SJSA1 (cell line): ENCODE measurements around the gene JAK1. TPM values are rescaled to one million over a fixed set of nuclear protein-coding genes. Genes with fewer than 3 reads are reported as not detected.

Experiments
- DNase-seq, 2 experiments: peaks; one replicate each; pipeline ENCODE4 v3.0.0-alpha.2; 2015 to 2020; ENCODE audit warnings: low spot score in 2 of 2, low read depth in 1 of 2
- H3K27ac ChIP-seq: fragments of 250-450 bp; sonication (Bioruptor Pico); 2 replicates; pipeline ENCODE4 v1.5.1; 2020; ENCODE audit warnings: mild to moderate bottlenecking, moderate library complexity
- H3K27me3 ChIP-seq: fragments of 250-450 bp; sonication (Bioruptor Pico); replicated peaks from 2 replicates; pipeline ENCODE4 v1.5.1; 2020; ENCODE audit warnings: mild to moderate bottlenecking, moderate library complexity
- H3K36me3 ChIP-seq: fragments of 250-450 bp; sonication (Bioruptor Pico); 2 replicates; pipeline ENCODE4 v1.5.1; 2020; ENCODE audit warnings: mild to moderate bottlenecking
- H3K4me1 ChIP-seq: fragments of 250-450 bp; sonication (Bioruptor Pico); replicated peaks from 2 replicates; pipeline ENCODE4 v1.6.1; 2021; ENCODE audit warnings: mild to moderate bottlenecking
- H3K4me3 ChIP-seq: fragments of 250-450 bp; sonication (Bioruptor Pico); 2 replicates; pipeline ENCODE4 v1.5.1; 2020; ENCODE audit warnings: mild to moderate bottlenecking
- H3K9me3 ChIP-seq: fragments of 250-450 bp; sonication (Bioruptor Pico); replicated peaks from 2 replicates; pipeline ENCODE4 v1.5.1; 2020; ENCODE audit warnings: mild to moderate bottlenecking
- total RNA-seq: library from RNA; depleted of rRNA; stranded (reverse); fragments of >200 nt; shearing (Covaris generic); gene quantifications from 2 replicates; pipeline ENCODE4 v1.2.3, GENCODE V29; 2014

JAK1 gene
- total RNA-seq, 1 experiment from 2014 or later, result 99.7 TPM

DNA sequence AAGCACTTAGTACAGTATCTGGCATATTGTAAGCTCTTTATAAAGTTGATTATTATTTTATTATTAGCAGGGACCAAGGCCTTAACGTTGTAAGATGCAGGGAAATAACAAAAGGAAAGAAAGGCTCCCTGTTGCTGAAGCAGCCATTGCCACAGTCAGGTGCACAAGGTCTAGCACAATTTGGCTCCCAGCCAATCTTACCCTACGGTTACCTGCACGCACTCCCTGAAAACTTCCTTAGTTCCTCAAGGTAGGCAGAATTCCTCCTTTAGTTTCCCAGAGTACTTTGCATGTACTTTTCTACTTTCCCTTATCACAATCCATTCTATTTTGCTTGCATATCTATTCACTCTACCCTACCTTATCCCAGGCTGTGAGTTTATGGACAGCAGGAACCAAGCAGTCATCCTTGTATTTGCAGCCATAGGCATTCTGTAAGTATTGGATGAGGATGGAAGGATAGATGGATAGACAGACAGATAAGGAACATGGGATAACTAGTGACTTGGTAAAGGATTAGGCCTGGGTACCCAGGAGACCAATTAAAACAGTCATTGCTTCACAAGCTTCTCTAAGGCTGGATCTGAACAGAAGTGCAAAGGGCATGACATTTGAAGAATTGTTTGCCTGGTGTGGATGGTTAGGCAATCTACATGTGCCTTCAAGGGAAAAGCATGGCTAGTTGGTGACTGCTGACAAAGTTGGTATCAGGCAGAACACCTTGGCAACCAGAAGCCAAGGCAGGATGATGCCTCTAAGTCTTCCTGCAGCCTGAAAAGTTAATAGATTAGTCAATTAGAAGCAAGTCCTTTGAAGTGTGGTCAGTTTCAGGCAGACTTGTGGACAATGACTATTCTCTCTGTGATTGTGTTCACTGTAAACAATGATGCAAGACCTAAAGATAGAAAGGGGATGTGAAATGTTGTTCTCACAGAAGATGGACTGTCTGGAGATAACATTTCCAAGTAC, 20.8 kb upstream of the JAK1 start:
- DNase-seq, result no peak
- Histone ChIP-seq H3K4me1 (peaks cover 5% of the 10 kb centered on the region), H3K36me3 (no peaks in the 10 kb centered on the region), H3K9me3 (no peaks in the 10 kb centered on the region), H3K4me3 (no peak overlapping the region), H3K27ac (no peak overlapping the region), H3K27me3 (no peaks in the 10 kb centered on the region)

DNA sequence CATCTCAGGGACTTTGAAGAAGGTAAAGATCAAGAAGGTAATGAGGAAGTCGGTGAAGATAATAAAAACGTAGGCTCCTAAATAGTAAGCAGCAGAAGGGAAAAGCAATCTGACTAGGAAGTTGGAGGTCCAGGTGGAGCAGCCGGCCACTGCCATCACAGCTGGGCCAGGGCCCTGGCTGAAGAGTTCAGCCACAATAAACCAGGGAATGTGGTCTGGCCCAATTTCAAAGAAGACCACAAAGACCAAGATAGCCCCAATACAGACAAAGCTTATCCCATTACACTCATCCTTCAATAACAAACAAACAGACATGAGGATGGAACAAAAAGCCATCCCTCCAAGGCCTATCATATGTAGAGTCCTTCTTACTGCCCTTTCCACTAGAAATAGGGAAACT, 18.4 kb upstream of the JAK1 start:
- Histone ChIP-seq H3K4me3 (no peak overlapping the region), H3K27me3 (no peaks in the 10 kb centered on the region), H3K4me1 (peaks cover 5% of the 10 kb centered on the region), H3K36me3 (no peaks in the 10 kb centered on the region), H3K9me3 (no peaks in the 10 kb centered on the region), H3K27ac (no peak overlapping the region)
- no peak for DNase-seq

DNA sequence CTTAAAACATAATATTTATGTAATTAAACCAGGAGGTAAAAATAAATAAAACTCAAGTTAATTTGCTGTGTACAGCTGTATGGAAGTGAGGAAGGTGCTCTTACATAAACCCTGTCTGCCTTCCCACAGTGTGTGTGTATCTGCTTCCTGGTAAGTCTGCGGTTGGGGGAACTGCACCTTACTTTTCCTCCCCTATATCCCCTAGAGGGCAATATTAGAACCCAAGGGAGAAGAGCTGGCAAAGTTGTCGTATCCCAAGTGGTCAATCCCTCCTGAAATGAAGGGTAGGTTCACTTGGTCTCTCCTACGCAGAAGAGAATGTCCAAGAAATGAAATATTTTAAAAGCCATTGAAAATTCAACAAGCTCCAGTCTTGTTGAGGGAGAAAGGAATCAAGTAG, 17.8 kb upstream of the JAK1 start:
- DNase-seq, result no peak
- no peaks in the 10 kb centered on the region for H3K27me3 ChIP-seq
- no peaks in the 10 kb centered on the region for H3K36me3 ChIP-seq
- H3K27ac ChIP-seq, result no peak overlapping the region
- H3K4me3 ChIP-seq, result no peak overlapping the region
- peaks cover 5% of the 10 kb centered on the region for H3K4me1 ChIP-seq
- no peaks in the 10 kb centered on the region for H3K9me3 ChIP-seq

DNA sequence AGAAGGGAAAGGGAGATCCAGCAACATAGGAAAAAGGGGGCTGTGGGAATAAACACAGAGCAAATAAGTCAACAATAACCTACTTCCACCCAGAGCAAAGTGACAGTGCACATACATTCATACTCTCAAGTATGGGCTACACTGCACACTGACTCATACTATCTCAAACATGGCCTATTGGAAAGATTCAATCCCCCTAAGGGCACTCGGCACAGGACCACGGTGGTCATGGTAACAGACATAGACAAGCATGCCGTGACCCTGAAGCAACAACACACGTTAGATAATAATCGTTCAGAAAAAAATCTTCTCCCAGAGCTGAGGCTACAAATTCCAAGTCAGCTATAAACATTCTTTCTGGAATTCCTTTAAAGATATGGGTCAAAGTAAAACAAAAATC, 16.8 kb upstream of the JAK1 start:
- Histone ChIP-seq H3K36me3 (no peaks in the 10 kb centered on the region), H3K4me1 (peaks cover 5% of the 10 kb centered on the region), H3K27ac (no peak overlapping the region), H3K9me3 (no peaks in the 10 kb centered on the region), H3K27me3 (no peaks in the 10 kb centered on the region), H3K4me3 (no peak overlapping the region)
- peak in 1 of 2 experiments; percentile 28 for DNase-seq

DNA sequence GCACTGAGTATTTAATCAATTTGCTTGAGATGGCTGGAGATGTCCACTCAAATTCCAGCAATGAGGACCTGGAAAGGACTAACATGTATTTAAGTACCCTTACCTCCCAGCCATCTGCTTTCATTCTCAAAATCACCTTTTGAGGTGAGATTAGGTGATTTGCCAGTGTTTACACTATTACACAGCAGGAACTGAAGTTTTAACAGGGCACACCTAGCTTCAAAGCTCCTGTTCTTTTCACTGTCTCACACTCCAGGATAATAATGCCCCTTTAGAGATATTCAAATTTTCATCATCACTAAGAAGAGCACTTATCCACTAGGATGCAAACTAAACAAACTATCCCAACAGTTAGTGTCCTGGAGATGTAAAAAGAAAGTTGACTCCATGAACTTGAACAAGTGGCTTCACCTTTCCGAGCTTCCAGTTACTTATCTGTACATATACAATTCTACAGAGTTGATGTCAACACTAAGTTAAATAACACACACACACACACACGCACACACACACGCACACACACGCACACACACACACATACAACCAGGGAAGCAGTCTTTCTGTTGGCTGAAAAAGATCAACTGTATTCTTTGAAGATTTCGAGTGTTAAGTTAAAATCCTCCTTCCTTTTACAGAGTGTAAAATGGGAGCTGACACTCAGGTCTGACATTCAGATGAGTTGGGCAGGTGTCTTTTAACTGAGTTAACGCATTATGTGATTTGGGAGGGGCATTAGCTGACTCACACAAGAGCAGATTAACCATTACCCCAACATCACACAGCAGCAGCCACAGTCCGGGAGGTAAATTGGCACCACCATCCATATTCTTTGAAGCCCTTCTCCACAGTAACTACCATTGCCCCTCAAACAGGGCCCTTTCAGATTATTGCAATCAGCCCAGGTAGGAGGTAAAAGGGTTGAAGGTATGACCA, 15.5 kb upstream of the JAK1 start:
- H3K9me3 ChIP-seq, result no peaks in the 10 kb centered on the region
- no peak overlapping the region for H3K4me3 ChIP-seq
- no peak overlapping the region for H3K27ac ChIP-seq
- DNase-seq, result no peak
- no peaks in the 10 kb centered on the region for H3K27me3 ChIP-seq
- H3K4me1 ChIP-seq, result peaks cover 5% of the 10 kb centered on the region
- no peaks in the 10 kb centered on the region for H3K36me3 ChIP-seq

DNA sequence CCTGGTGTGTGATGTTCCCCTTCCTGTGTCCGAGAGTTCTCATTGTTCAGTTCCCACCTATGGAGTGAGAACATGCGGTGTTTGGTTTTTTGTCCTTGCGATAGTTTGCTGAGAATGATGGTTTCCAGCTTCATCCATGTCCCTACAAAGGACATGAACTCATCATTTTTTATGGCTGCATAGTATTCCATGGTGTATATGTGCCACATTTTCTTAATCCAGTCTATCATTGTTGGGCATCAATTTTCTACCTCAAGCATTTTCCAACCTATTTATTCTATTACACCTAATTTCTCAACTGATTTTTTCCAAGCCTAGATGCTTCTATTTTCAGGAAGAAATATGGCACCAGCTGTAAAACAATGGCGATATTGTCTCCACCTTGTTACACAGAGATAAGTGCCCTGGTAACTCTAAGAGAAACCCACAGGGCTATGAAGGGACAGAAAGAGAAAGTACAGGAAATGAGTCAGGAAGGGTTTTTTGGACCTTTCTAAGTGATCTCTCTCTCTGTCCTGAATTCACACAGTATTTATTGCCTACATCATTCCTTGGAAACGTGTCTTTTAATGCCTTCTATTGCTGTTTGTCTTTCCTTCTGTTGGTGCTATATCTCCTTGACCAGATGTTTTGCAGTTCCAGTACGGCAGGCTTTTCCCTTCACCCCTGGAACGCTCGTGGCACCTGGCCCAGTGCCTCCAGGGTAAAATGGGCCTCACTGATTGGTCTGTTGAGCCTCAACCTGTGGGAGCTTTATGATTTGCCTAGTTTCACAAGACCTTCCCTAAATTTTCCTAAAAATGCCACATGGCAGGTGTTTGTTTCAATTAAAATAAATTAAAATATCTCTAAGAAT, 14.6 kb upstream of the JAK1 start:
- Histone ChIP-seq H3K4me1 (peaks cover 5% of the 10 kb centered on the region), H3K4me3 (no peak overlapping the region), H3K9me3 (no peaks in the 10 kb centered on the region), H3K27me3 (no peaks in the 10 kb centered on the region), H3K36me3 (no peaks in the 10 kb centered on the region), H3K27ac (no peak overlapping the region)
- DNase-seq, result no peak

DNA sequence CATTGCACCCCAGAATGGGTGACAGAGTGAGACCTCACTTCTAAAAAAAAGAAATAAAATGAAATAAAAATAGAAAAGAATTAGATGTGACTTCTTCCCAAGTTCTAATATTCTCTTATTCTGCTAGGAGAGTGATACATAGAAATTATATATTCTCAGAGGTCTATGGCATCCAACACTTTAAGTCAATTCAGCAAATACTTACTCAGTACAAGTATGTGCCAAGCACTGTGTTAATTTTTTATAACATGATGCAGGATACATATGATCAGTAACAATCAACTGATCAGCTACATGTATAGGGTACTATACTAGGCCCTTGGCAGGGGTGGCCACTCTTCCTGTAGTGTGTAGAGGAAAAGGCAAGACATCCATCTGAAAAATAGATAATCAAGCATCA, 13.0 kb upstream of the JAK1 start:
- H3K27me3 ChIP-seq, result no peaks in the 10 kb centered on the region
- DNase-seq, result no peak
- peaks cover 5% of the 10 kb centered on the region for H3K4me1 ChIP-seq
- no peak overlapping the region for H3K27ac ChIP-seq
- no peak overlapping the region for H3K4me3 ChIP-seq
- no peaks in the 10 kb centered on the region for H3K36me3 ChIP-seq
- no peaks in the 10 kb centered on the region for H3K9me3 ChIP-seq

DNA sequence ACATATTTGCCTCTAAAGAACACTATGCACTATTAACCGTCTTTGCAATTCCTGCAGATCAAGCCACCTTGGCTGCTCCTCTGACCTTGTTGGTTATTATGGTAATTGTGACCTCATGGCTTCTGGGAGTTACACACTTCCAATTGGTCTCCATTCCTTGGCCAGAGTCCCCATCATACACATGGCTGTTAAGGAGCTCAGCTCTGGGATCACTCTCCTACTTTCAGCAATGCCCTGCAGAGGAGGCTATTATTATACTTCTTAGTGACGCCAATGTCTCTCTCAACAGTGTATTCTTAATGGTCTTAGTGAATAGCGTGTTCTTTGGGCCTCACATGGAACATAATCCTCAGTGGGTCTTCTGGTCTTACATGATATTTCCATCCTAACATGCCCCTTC, 10.0 kb upstream of the JAK1 start:
- no peaks in the 10 kb centered on the region for H3K36me3 ChIP-seq
- no peaks in the 10 kb centered on the region for H3K9me3 ChIP-seq
- no peaks in the 10 kb centered on the region for H3K4me1 ChIP-seq
- H3K4me3 ChIP-seq, result no peak overlapping the region
- DNase-seq, result no peak
- no peaks in the 10 kb centered on the region; the same call in 1 of the 2 replicates for H3K27me3 ChIP-seq
- no peak overlapping the region for H3K27ac ChIP-seq

DNA sequence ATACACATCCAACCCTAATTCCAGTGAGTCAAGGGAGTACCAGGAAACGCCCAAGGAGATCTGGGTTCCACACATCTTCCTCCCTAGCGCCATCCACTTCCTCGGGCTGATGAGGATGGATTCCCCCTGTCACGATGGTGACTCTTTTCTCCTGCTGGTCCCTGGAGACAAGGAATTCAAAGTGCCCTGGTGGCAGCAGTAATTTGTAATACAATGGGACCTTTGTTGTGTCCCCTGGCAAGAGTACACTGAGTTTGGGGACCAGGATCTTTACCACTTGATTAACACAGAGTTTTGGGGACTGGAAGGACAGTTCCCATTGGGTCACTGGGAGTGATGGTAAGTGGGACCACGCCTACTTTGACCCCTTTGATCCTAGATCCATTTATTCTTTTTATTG, 9.4 kb upstream of the JAK1 start:
- Histone ChIP-seq H3K36me3 (no peaks in the 10 kb centered on the region), H3K27me3 (no peaks in the 10 kb centered on the region; the same call in 1 of the 2 replicates), H3K27ac (no peak overlapping the region), H3K4me3 (no peak overlapping the region), H3K9me3 (no peaks in the 10 kb centered on the region), H3K4me1 (no peaks in the 10 kb centered on the region)
- DNase-seq, result no peak

DNA sequence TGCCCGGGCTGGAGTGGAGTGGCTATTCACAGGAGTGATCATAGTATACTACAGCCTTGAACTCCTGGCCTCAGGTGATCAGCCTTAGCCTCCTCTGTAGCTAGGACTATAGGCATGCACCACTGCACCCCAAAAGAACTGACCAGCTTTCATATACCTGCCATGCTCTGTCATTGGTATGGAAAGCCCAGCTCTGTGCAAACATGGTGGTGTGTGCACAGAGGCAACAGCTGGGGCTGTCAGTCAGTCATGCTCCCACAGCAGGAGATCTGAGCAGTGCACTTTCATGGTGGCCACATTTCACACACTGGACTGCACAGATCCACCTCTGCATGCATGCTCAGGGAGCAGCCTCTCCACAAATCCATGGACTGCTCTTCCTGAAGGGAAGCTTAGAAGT, 8.8 kb upstream of the JAK1 start:
- Histone ChIP-seq H3K9me3 (no peaks in the 10 kb centered on the region), H3K4me1 (no peaks in the 10 kb centered on the region), H3K27me3 (no peaks in the 10 kb centered on the region; the same call in 1 of the 2 replicates), H3K27ac (no peak overlapping the region), H3K36me3 (no peaks in the 10 kb centered on the region), H3K4me3 (no peak overlapping the region)
- no peak for DNase-seq

DNA sequence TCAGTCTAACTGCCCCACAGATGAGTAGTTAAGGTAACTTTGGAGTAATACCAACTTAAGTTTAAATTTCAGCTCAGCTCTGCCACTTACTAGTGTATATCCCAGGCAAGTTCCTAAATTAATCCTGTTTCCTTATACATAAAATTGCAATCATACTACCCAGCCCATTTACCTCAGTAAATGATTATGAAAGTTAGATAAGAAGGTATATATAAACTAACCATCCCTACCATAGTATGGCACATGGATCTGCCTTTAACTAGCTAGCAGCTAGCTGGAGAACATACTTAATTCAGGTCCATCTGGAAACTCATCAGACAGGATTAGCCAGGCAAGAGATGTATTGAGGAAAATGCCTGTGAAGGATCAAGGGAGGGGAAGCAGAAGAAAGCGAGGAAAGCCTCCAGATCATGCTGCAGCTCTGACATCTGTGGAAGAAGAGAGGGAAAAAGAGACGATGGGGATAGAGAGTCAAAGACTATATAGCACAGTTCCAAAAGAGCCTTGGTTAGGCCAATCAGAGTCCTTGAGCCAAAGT, 8.0 kb upstream of the JAK1 start:
- Histone ChIP-seq H3K27me3 (no peaks in the 10 kb centered on the region; the same call in 1 of the 2 replicates), H3K4me3 (no peak overlapping the region), H3K36me3 (no peaks in the 10 kb centered on the region), H3K27ac (no peak overlapping the region), H3K4me1 (no peaks in the 10 kb centered on the region), H3K9me3 (no peaks in the 10 kb centered on the region)
- no peak for DNase-seq

DNA sequence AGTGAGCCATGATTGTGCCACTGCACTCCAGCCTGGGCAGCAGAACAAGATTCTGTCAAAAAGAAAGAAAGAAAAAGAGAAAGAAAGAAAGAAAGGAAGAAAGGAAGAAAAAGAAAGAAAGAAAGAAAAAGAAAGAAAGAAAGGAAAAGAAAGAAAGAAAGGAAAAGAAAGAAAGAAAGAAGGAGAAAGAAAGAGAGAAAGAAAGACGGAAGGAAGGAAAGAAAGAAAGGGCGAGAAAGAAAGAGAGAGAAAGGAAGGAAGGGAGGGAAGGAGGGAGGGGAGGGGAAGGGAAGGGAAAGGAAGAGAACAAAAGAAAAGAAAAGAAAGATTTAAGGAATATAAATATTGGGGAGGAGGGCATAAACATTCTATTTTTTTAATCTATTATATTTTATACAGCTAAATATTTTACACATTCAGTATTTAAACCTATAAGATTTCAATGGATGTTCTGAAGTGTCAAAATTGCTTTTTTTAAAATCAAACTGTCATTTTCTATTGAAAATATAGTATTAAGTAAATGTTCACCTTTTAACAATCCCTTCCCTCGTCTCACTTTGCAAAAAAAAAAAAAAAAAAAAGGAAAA, 6.8 kb upstream of the JAK1 start:
- no peaks in the 10 kb centered on the region for H3K4me1 ChIP-seq
- no peak for DNase-seq
- no peaks in the 10 kb centered on the region for H3K36me3 ChIP-seq
- H3K27ac ChIP-seq, result no peak overlapping the region
- no peaks in the 10 kb centered on the region; the same call in 1 of the 2 replicates for H3K27me3 ChIP-seq
- H3K9me3 ChIP-seq, result no peaks in the 10 kb centered on the region
- no peak overlapping the region for H3K4me3 ChIP-seq
